Transverse colon (tissue), 4 donors: ENCODE measurements around the gene NUAK2. TPM values are rescaled to one million over a fixed set of nuclear protein-coding genes. Genes with fewer than 3 reads are reported as not detected.

Source experiments
- DNase-seq: peaks from one replicate; pipeline ENCODE4 v3.0.0-alpha.2; 2019
- H3K27ac ChIP-seq, 4 donors: fragments of 200-600 bp; sonication (generic); 2 replicates each; pipeline ENCODE4 v1.5.1; 2016 to 2018; ENCODE audit warnings: inconsistent platforms in 4 of 4
- H3K27me3 ChIP-seq: fragments of 200-600 bp; sonication (generic); 2 replicates; pipeline ENCODE4 v1.5.1; 2017; ENCODE audit warnings: inconsistent platforms
- H3K36me3 ChIP-seq, 4 donors: fragments of 200-600 bp; sonication (generic); 2 replicates each; pipeline ENCODE4 v1.5.1; 2017 to 2019; ENCODE audit warnings: inconsistent platforms in 4 of 4
- H3K4me1 ChIP-seq, 4 donors: fragments of 200-600 bp; sonication (generic); 2 replicates each; pipeline ENCODE4 v1.5.1; 2017 to 2020; ENCODE audit warnings: inconsistent platforms in 4 of 4
- H3K4me3 ChIP-seq, 4 donors: fragments of 200-600 bp; sonication (generic); 1 replicate in 1 of 4; 2 replicates in 3 of 4; pipeline versions ENCODE4 v1.5.1 to v1.6.1; 2017 to 2019; ENCODE audit warnings: inconsistent platforms in 4 of 4
- H3K9me3 ChIP-seq, 2 donors: fragments of 200-600 bp; sonication (generic); 2 replicates each; pipeline ENCODE4 v1.5.1; 2017 to 2019; ENCODE audit warnings: inconsistent platforms in 2 of 2
- EP300 ChIP-seq: sonication (generic); formaldehyde crosslinking; IDR thresholded peaks from one replicate; pipeline ENCODE4 v1.6.1; 2017; ENCODE audit warnings: antibody characterized with exemption, low read depth
- POLR2A ChIP-seq: fragments of 450-650 bp; IDR thresholded peaks from one replicate; pipeline ENCODE4 v1.6.1; 2016; ENCODE audit warnings: antibody characterized with exemption, mild to moderate bottlenecking, moderate library complexity
- POLR2AphosphoS5 ChIP-seq, 3 donors: sonication (generic); formaldehyde crosslinking; IDR thresholded peaks; one replicate each; pipeline ENCODE4 v1.6.1; 2016; ENCODE audit warnings: antibody characterized with exemption in 3 of 3
- WGBS, 2 donors: methylation state at CpG; one replicate each; pipeline ENCODE4 v1.1.5; 2018; ENCODE audit warnings: low coverage in 1 of 2; 5-methylcytosine and 5-hydroxymethylcytosine counted together
- in situ Hi-C, 4 donors: fragments of 200-750 bp; cut with MboI; loops; one replicate each; pipeline versions ENCODE4 v1.15.0 to v1.15.1; 2017; ENCODE audit warnings: low sequenced_read_pairs in 3 of 4, low pct_ligation_motif_present in 1 of 4, low pct_unique_long_range_greater_than_20kb in 1 of 4
- intact Hi-C: fragments of 100-400 bp; cut with DNase I; formaldehyde crosslinking; loops from one replicate; pipeline ENCODE4 v1.15.1; 2023; ENCODE audit warnings: low total_unique reads
- total RNA-seq, 4 donors: library from RNA; depleted of rRNA; stranded (reverse); fragments of >200 nt; gene quantifications; one replicate each; pipeline ENCODE4 v1.1.0, GENCODE V29; 2016
- TF ChIP-seq, protein P1 (sequence below), 5 experiments: fragments of 200-600 bp in 3 of 5; fragments of 450-650 bp in 2 of 5; sonication (generic) in 3 of 5; IDR thresholded peaks; 1 replicate in 2 of 5; 2 replicates in 3 of 5; pipeline ENCODE4 v1.5.1; 2016 to 2017; ENCODE audit warnings: antibody characterized with exemption in 5 of 5, inconsistent platforms in 3 of 5, mild to moderate bottlenecking in 2 of 5, moderate library complexity in 1 of 5

Gene NUAK2
- total RNA-seq, 4 donors from 2014 or later = 12.5 to 46.8 (median 24.4) TPM

DNA sequence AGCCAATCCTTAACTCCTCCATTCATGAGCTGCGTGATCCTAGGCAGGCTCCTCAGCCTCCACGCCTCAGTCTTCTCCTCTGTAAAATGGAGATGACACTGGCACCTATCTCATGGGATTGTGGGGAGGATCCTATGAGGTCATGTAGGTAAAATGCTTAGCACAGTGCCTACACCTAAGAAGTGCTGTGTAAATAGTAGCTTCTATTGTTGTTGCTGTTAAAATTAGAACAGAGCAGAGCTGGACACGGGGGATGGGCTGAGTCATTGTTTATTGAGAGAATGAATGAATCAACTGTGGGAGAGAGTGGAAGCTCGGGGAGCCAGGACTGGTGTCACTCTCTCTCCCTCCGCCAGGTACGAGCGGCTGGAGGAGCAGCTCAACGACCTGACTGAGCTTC, 50.8 kb downstream of the NUAK2 start:
- DNase-seq = no peak
- Histone ChIP-seq H3K27me3 (no peaks in the 10 kb centered on the region), H3K27ac (no peak overlapping the region), H3K4me3 (no peak overlapping the region), H3K4me1 (peaks cover 0 to 42% (median 18%) of the 10 kb centered on the region in 4 donors), H3K36me3 (no peaks in the 10 kb centered on the region), H3K9me3 (no peaks in the 10 kb centered on the region)
- in situ Hi-C loops (loop anchor here in 2 of 4 donors (5.0 to 10.0 kb wide), 2 partner anchors 54 to 57 kb away; partner anchors contain the start of gene NUAK2 (in 1 of the 2)), intact Hi-C loops (no loop called here)
- TF ChIP-seq, protein P1, sequence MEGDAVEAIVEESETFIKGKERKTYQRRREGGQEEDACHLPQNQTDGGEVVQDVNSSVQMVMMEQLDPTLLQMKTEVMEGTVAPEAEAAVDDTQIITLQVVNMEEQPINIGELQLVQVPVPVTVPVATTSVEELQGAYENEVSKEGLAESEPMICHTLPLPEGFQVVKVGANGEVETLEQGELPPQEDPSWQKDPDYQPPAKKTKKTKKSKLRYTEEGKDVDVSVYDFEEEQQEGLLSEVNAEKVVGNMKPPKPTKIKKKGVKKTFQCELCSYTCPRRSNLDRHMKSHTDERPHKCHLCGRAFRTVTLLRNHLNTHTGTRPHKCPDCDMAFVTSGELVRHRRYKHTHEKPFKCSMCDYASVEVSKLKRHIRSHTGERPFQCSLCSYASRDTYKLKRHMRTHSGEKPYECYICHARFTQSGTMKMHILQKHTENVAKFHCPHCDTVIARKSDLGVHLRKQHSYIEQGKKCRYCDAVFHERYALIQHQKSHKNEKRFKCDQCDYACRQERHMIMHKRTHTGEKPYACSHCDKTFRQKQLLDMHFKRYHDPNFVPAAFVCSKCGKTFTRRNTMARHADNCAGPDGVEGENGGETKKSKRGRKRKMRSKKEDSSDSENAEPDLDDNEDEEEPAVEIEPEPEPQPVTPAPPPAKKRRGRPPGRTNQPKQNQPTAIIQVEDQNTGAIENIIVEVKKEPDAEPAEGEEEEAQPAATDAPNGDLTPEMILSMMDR (IDR thresholded peaks at IDR 0.05) = no peak
- TF ChIP-seq EP300 (no peak), POLR2AphosphoS5 (IDR thresholded peaks at IDR 0.05) (no peak)
- 26 to 79% methylated on average over 2 to 8 of the region's 8 CpGs for WGBS, 2 donors

DNA sequence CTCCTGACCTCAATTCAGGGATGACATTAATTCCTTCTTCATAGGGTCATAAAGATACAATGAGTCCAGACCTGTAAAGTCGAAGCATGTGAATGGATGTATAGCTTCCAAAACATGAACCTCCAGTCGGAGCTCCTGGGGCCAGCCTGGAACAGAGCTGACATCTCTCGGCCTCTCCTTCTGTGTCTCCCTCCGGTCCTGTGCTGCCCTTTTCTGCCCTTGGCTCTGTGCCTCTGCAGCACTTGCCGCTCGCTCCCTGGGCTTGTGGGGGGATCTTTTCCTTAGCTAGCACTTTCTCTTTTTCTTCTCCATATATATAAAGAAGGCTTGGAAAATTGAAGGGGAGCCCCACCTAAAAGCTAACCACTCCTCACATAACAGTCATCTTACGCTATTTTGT, 51.3 kb downstream of the NUAK2 start:
- peaks cover 0 to 38% (median 15%) of the 10 kb centered on the region in 4 donors for H3K4me1 ChIP-seq
- 73 to 92% methylated on average over 6 to 7 of the region's 7 CpGs for WGBS, 2 donors
- intact Hi-C loops = no loop called here
- H3K27me3 ChIP-seq = no peaks in the 10 kb centered on the region
- no peak overlapping the region for H3K4me3 ChIP-seq
- TF ChIP-seq EP300 (no peak), POLR2AphosphoS5 (IDR thresholded peaks at IDR 0.05) (no peak), POLR2A (no peak)
- TF ChIP-seq, protein P1 (IDR thresholded peaks at IDR 0.05) = no peak
- no peak for DNase-seq
- no peak overlapping the region for H3K27ac ChIP-seq
- in situ Hi-C loops = loop anchor here in 2 of 4 donors (5.0 to 10.0 kb wide), 2 partner anchors 55 to 57 kb away; partner anchors contain the start of gene NUAK2 (in 1 of the 2)
- H3K9me3 ChIP-seq = no peaks in the 10 kb centered on the region
- H3K36me3 ChIP-seq = no peaks in the 10 kb centered on the region

DNA sequence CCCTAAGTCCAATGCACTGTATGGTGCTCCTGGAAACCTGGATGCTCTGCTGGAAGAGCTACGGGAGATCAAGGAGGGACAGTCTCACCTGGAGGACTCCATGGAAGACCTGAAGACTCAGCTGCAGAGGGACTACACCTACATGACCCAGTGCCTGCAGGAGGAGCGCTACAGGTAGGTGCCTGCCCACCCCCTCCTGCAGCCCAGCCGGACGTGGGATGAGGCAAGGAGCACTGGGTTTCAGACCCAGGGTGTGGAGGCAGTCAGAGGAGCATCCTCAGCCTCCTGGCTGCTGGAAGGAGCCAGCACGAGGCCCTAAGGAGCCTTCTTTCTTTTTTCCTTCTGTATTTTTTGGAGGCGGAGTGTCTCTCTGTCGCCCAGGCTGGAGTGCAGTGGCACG, 51.8 kb downstream of the NUAK2 start:
- H3K27ac ChIP-seq = no peak overlapping the region
- WGBS, 2 donors = 94% methylated on average over 8 of the region's 8 CpGs; no CpG with 5 or more reads in 1 of the 2 donors
- H3K4me1 ChIP-seq = peaks cover 0 to 34% (median 10%) of the 10 kb centered on the region in 4 donors
- intact Hi-C loops = no loop called here
- H3K36me3 ChIP-seq = no peaks in the 10 kb centered on the region
- no peaks in the 10 kb centered on the region for H3K27me3 ChIP-seq
- H3K4me3 ChIP-seq = no peak overlapping the region
- no peak for DNase-seq
- no peaks in the 10 kb centered on the region for H3K9me3 ChIP-seq
- no peak for TF ChIP-seq POLR2A
- no peak for TF ChIP-seq EP300
- TF ChIP-seq, protein P1 (IDR thresholded peaks at IDR 0.05) = no peak
- no peak for TF ChIP-seq POLR2AphosphoS5 (IDR thresholded peaks at IDR 0.05)
- in situ Hi-C loops = loop anchor here in 2 of 4 donors (5.0 to 10.0 kb wide), 2 partner anchors 55 to 58 kb away; partner anchors contain the start of gene NUAK2 (in 1 of the 2)

DNA sequence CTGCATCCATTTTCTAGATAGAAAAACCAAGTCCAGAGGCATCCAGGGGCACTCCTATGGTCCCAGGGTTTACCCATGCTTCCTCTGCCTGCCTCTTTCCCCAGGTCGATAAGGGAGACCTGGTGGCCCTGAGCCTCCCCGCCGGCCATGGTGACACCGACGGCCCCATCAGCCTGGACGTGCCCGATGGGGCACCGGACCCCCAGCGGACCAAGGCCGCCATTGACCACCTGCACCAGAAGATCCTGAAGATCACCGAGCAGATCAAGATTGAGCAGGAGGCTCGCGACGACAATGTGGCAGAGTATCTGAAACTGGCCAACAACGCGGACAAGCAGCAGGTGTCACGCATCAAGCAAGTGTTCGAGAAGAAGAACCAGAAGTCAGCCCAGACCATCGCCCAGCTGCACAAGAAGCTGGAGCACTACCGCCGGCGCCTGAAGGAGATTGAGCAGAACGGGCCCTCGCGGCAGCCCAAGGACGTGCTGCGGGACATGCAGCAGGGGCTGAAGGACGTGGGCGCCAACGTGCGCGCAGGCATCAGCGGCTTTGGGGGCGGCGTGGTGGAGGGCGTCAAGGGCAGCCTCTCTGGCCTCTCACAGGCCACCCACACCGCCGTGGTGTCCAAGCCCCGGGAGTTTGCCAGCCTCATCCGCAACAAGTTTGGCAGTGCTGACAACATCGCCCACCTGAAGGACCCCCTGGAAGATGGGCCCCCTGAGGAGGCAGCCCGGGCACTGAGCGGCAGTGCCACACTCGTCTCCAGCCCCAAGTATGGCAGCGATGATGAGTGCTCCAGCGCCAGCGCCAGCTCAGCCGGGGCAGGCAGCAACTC, 52.5 kb downstream of the NUAK2 start:
- DNase-seq = no peak
- H3K36me3 ChIP-seq = no peaks in the 10 kb centered on the region
- H3K4me3 ChIP-seq = no peak overlapping the region
- 96 to 100% methylated on average over 6 to 47 of the region's 48 CpGs for WGBS, 2 donors
- no peaks in the 10 kb centered on the region for H3K9me3 ChIP-seq
- no peaks in the 10 kb centered on the region for H3K27me3 ChIP-seq
- in situ Hi-C loops = no loop called here
- intact Hi-C loops = no loop called here
- H3K27ac ChIP-seq = no peak overlapping the region
- H3K4me1 ChIP-seq = peaks cover 0 to 28% (median 8%) of the 10 kb centered on the region in 4 donors
- no peak for TF ChIP-seq POLR2A
- no peak for TF ChIP-seq POLR2AphosphoS5 (IDR thresholded peaks at IDR 0.05)
- no peak for TF ChIP-seq EP300
- TF ChIP-seq, protein P1 (IDR thresholded peaks at IDR 0.05) = no peak
